ENCODE data around the gene PLIN5.

DNA sequence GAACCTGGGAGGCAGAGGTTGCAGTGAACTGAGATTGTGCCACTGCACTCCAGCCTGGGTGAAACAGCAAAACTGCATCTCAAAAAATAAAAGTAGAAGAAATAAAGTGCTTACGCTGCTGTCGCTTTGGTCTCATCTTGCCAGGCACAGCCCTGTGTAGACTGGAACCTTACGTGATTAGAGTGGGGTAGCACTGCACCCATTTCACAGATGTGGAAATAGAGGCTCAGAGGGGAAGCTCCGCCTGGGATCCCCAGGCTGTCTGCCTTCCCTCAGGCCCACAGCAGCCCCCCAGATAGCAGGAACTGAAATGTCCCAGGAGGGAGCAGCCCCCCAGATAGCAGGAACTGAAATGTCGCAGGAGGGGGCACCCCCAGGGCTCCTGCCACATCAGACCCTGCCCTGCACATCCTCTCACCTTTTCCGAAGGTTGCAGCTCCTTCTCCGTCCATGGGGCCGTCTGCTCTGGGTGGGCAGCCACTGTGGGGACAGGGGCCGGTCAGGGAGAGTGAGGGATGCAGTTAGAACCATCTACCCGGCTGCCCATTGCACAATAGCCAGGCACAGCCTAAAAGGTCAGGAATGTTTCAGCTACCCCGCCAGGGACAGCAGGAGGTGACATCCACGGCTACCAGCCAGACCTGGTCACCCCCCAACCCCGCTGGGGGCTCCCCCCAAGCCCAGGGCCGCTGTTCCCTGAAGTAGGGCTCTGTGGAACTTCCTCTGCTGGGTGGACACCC is 18.7 kb downstream of the PLIN5 start:
- TF ChIP-seq SUZ12 (IDR thresholded peaks at IDR 0.05) (no peak), FOXM1 (IDR thresholded peaks at IDR 0.05; ENCODE audit: borderline replicate concordance) (no peak), L3MBTL2 (conservative IDR thresholded peaks at IDR 0.05) (no peak), TARDBP (IDR thresholded peaks at IDR 0.05) (no peak), LEF1 (IDR thresholded peaks at IDR 0.05; ENCODE audit: borderline replicate concordance) (no peak), ZNF384 (IDR thresholded peaks at IDR 0.05) (no peak), NFRKB (IDR thresholded peaks at IDR 0.05) (no peak), ELF4 (IDR thresholded peaks at IDR 0.05) (no peak)
- TF ChIP-seq, protein P1, sequence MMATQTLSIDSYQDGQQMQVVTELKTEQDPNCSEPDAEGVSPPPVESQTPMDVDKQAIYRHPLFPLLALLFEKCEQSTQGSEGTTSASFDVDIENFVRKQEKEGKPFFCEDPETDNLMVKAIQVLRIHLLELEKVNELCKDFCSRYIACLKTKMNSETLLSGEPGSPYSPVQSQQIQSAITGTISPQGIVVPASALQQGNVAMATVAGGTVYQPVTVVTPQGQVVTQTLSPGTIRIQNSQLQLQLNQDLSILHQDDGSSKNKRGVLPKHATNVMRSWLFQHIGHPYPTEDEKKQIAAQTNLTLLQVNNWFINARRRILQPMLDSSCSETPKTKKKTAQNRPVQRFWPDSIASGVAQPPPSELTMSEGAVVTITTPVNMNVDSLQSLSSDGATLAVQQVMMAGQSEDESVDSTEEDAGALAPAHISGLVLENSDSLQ (IDR thresholded peaks at IDR 0.05) = no peak

Data from HEK293T (cell line).